CD4-positive, alpha-beta T cell (primary cell): ENCODE results near the gene NFIA. TPM values are rescaled to one million over a fixed set of nuclear protein-coding genes. Genes with fewer than 3 reads are reported as not detected.

Source experiments
- ATAC-seq: fragments of 200-7000 bp; cut with Tn5 transposase; one replicate; pipeline ENCODE4 v1.10.0; 2022; ENCODE audit warnings: mild to moderate bottlenecking; ENCODE audit not compliant: poor library complexity
- CTCF ChIA-PET: fragments of 350-600 bp; sonication (Branson Sonifier 250); formaldehyde crosslinking; loops from one replicate; lab custom pipeline; 2021; ENCODE audit warnings: antibody characterized with exemption, inconsistent platforms; lab: Charles Lee
- POLR2A ChIA-PET: fragments of 350-600 bp; sonication (Branson Sonifier 250); formaldehyde crosslinking; loops from one replicate; lab custom pipeline; 2021; ENCODE audit warnings: antibody characterized with exemption, inconsistent platforms; lab: Charles Lee
- DNase-seq, 14 experiments: peaks; one replicate each; pipeline ENCODE4 v3.0.0-alpha.2; 2013 to 2020; ENCODE audit warnings: mixed read lengths in 2 of 14
- H3K27ac ChIP-seq, 2 donors: one replicate each; pipeline versions ENCODE4 v1.5.1 to v1.7.0; 2013; ENCODE audit warnings: low read length in 2 of 2, low read depth in 1 of 2, mild to moderate bottlenecking in 1 of 2
- H3K27me3 ChIP-seq, 2 experiments: 1 replicate in 1 of 2; 2 replicates in 1 of 2; pipeline versions ENCODE4 v1.6.1 to v1.7.0; 2013; ENCODE audit warnings: low read length in 2 of 2, control low read depth in 1 of 2, mild to moderate bottlenecking in 1 of 2, moderate library complexity in 1 of 2; ENCODE audit not compliant: insufficient read depth in 2 of 2, control insufficient read depth in 1 of 2
- H3K36me3 ChIP-seq: one replicate; pipeline ENCODE4 v1.6.1; 2013; ENCODE audit warnings: low read length, control low read depth; ENCODE audit not compliant: insufficient read depth
- H3K4me1 ChIP-seq: one replicate; pipeline ENCODE4 v1.6.1; 2013; ENCODE audit warnings: low read length, control low read depth; ENCODE audit not compliant: insufficient read depth
- H3K4me3 ChIP-seq: one replicate; pipeline ENCODE4 v1.5.1; 2013; ENCODE audit warnings: mild to moderate bottlenecking, low read length, moderate library complexity
- H3K9me3 ChIP-seq, 2 experiments: 1 replicate in 1 of 2; 2 replicates in 1 of 2; pipeline versions ENCODE4 v1.6.1 to v1.7.0; 2013; ENCODE audit warnings: low read length in 2 of 2, mild to moderate bottlenecking in 2 of 2, control low read depth in 1 of 2, moderate library complexity in 1 of 2; ENCODE audit not compliant: control insufficient read depth in 1 of 2, insufficient read depth in 1 of 2
- H3K27ac Mint-ChIP-seq: one replicate; pipeline ENCODE4 v1.8.0; 2020; ENCODE audit warnings: mixed read lengths
- H3K27me3 Mint-ChIP-seq: one replicate; pipeline ENCODE4 v1.8.0; 2021; ENCODE audit warnings: mixed read lengths
- H3K36me3 Mint-ChIP-seq: one replicate; pipeline ENCODE4 v1.8.0; 2021; ENCODE audit warnings: low read depth, mixed read lengths
- H3K4me1 Mint-ChIP-seq: one replicate; pipeline ENCODE4 v1.8.0; 2021; ENCODE audit warnings: low read depth, mixed read lengths
- H3K4me3 Mint-ChIP-seq: one replicate; pipeline ENCODE4 v1.8.0; 2020; ENCODE audit warnings: mild to moderate bottlenecking, mixed read lengths
- H3K9me3 Mint-ChIP-seq: one replicate; pipeline ENCODE4 v1.8.0; 2020; ENCODE audit warnings: mixed read lengths
- intact Hi-C, 2 experiments: fragments of 100-400 bp; cut with DNase I in 1 of 2; cut with micrococcal nuclease in 1 of 2; formaldehyde crosslinking; loops; one replicate each; pipeline versions ENCODE4 v1.15.1 to v1.9.0; 2023 to 2025; cut with DNase I, micrococcal nuclease
- total RNA-seq, 174 experiments: library from RNA in 2 of 174; stranded (reverse) in 2 of 174; gene quantifications; one replicate each; pipeline ENCODE4 v1.2.3 and lab custom pipeline; 2021 to 2026
- TF ChIP-seq, protein P1 (sequence below): fragments of 200-600 bp; IDR thresholded peaks from one replicate; pipeline ENCODE4 v1.8.0; 2022; ENCODE audit warnings: antibody characterized with exemption, mild to moderate bottlenecking

The NFIA gene
- total RNA-seq, 2 experiments from 2014 or later, result 4.8 to 5.9 TPM

DNA sequence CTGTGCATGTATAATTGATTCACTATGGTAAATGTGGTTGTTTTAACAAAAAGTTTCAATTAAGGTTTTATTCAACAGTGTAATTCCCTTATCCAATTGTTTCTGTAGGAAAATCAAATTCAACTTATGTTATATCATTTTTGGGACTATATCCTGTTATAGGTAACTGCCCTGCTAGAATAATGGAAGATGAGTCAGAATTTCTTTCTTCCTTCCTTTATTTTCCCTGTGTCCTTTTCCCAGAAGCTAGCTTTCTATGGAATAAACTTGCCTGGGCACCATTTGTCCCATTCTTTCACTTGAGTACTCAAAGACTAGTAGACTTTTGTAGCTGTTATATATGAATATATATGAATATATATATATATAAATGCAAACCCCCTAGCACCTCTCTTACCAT lies 341.3 kb downstream of the NFIA start:
- H3K27ac Mint-ChIP-seq, result no peak overlapping the region
- no peak overlapping the region for H3K4me3 Mint-ChIP-seq
- Histone ChIP-seq H3K4me1 (no peaks in the 10 kb centered on the region), H3K4me3 (no peak overlapping the region), H3K27me3 (no peaks in the 10 kb centered on the region), H3K36me3 (no peaks in the 10 kb centered on the region), H3K27ac (no peak overlapping the region), H3K9me3 (no peaks in the 10 kb centered on the region)
- H3K36me3 Mint-ChIP-seq, result no peaks in the 10 kb centered on the region
- ATAC-seq (no peak), DNase-seq (no peak)
- POLR2A ChIA-PET, result no interaction called here
- no peaks in the 10 kb centered on the region for H3K27me3 Mint-ChIP-seq
- no peaks in the 10 kb centered on the region for H3K9me3 Mint-ChIP-seq
- TF ChIP-seq, protein P1, sequence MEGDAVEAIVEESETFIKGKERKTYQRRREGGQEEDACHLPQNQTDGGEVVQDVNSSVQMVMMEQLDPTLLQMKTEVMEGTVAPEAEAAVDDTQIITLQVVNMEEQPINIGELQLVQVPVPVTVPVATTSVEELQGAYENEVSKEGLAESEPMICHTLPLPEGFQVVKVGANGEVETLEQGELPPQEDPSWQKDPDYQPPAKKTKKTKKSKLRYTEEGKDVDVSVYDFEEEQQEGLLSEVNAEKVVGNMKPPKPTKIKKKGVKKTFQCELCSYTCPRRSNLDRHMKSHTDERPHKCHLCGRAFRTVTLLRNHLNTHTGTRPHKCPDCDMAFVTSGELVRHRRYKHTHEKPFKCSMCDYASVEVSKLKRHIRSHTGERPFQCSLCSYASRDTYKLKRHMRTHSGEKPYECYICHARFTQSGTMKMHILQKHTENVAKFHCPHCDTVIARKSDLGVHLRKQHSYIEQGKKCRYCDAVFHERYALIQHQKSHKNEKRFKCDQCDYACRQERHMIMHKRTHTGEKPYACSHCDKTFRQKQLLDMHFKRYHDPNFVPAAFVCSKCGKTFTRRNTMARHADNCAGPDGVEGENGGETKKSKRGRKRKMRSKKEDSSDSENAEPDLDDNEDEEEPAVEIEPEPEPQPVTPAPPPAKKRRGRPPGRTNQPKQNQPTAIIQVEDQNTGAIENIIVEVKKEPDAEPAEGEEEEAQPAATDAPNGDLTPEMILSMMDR, result no peak
- no peaks in the 10 kb centered on the region for H3K4me1 Mint-ChIP-seq
- intact Hi-C loops, result no loop called here
- CTCF ChIA-PET, result interaction anchor here (0.7 kb wide), 1 partner anchor 16 kb away, joined by 4 read pairs; no protein-coding TSS in a partner anchor

DNA sequence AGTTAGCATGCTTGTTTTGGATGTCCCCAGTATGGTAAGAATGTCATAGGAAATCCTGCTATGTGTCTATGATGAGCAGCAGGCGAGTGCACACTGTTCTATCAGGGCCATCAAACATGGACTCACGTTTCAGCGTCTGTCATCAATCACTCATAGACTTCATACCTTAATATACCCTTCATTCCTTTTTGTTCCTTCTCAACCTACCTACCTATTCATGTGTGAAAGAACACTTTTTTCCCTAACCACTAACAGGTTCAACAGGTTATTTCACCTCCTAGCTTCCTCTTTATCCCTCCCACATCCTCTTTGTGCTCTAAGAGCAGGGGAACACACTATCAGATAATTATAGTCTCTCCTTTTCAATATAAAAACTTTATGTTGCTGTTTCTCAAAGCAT lies 342.0 kb downstream of the NFIA start:
- Mint-ChIP-seq H3K27me3 (no peaks in the 10 kb centered on the region), H3K4me3 (no peak overlapping the region), H3K9me3 (no peaks in the 10 kb centered on the region), H3K27ac (no peak overlapping the region), H3K4me1 (no peaks in the 10 kb centered on the region), H3K36me3 (no peaks in the 10 kb centered on the region)
- no peaks in the 10 kb centered on the region for H3K4me1 ChIP-seq
- no peak overlapping the region for H3K27ac ChIP-seq
- POLR2A ChIA-PET, result no interaction called here
- no peak for ATAC-seq
- H3K36me3 ChIP-seq, result no peaks in the 10 kb centered on the region
- TF ChIP-seq, protein P1, result no peak
- no peaks in the 10 kb centered on the region for H3K27me3 ChIP-seq
- no peaks in the 10 kb centered on the region for H3K9me3 ChIP-seq
- intact Hi-C loops, result no loop called here
- H3K4me3 ChIP-seq, result no peak overlapping the region
- no peak for DNase-seq
- CTCF ChIA-PET, result no interaction called here

DNA sequence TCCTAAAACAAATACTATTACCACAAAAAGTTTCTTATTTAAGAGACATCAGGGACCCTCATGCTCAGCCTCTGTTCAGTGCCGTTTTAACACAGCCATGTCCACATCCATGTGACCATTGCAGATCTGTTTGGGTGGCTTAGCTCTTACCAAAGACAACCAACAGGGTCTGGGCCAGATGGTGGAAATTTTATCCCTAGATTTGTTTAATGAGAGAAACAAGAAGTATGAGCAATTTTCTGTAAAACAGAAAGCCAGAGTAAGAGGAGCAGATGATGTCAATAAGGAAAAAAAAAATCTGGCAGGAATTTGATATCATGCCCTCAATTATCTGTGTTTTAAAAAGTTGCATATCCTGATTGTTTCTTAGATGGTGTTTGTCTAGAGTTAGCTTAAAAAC lies 342.7 kb downstream of the NFIA start:
- H3K36me3 Mint-ChIP-seq, result no peaks in the 10 kb centered on the region
- Histone ChIP-seq H3K4me3 (no peak overlapping the region), H3K4me1 (no peaks in the 10 kb centered on the region), H3K9me3 (no peaks in the 10 kb centered on the region), H3K27me3 (no peaks in the 10 kb centered on the region), H3K27ac (no peak overlapping the region), H3K36me3 (no peaks in the 10 kb centered on the region)
- intact Hi-C loops, result no loop called here
- H3K4me1 Mint-ChIP-seq, result no peaks in the 10 kb centered on the region
- H3K27ac Mint-ChIP-seq, result no peak overlapping the region
- CTCF ChIA-PET, result no interaction called here
- H3K27me3 Mint-ChIP-seq, result no peaks in the 10 kb centered on the region
- no peaks in the 10 kb centered on the region for H3K9me3 Mint-ChIP-seq
- DNase-seq (no peak), ATAC-seq (no peak)
- no peak overlapping the region for H3K4me3 Mint-ChIP-seq
- POLR2A ChIA-PET, result no interaction called here
- TF ChIP-seq, protein P1, result no peak
